NB4 (cell line): ENCODE results near the gene NRAP.

ENCODE experiments used
- DNase-seq: peaks from one replicate; pipeline ENCODE4 v3.0.0; 2010; ENCODE audit warnings: low read depth
- H3K4me3 ChIP-seq: one replicate; pipeline ENCODE4 v1.5.1; 2011; ENCODE audit warnings: mild to moderate bottlenecking, low read depth, low read length, moderate library complexity
- MYC ChIP-seq: IDR thresholded peaks from 2 replicates; pipeline ENCODE4 v1.6.1; 2011; ENCODE audit warnings: low read depth, low read length
- POLR2A ChIP-seq: IDR thresholded peaks from 2 replicates; pipeline ENCODE4 v1.6.1; 2011; ENCODE audit warnings: mild to moderate bottlenecking; ENCODE audit not compliant: insufficient read length; ENCODE audit errors: extremely low read depth
- TF ChIP-seq, protein P1 (sequence below): IDR thresholded peaks from one replicate; pipeline ENCODE4 v1.5.1; 2012; ENCODE audit warnings: low read depth, low read length
- TF ChIP-seq, protein P2 (sequence below): IDR thresholded peaks from 2 replicates; pipeline ENCODE4 v1.6.1; 2011; ENCODE audit warnings: low read depth, low read length

NRAP gene

DNA sequence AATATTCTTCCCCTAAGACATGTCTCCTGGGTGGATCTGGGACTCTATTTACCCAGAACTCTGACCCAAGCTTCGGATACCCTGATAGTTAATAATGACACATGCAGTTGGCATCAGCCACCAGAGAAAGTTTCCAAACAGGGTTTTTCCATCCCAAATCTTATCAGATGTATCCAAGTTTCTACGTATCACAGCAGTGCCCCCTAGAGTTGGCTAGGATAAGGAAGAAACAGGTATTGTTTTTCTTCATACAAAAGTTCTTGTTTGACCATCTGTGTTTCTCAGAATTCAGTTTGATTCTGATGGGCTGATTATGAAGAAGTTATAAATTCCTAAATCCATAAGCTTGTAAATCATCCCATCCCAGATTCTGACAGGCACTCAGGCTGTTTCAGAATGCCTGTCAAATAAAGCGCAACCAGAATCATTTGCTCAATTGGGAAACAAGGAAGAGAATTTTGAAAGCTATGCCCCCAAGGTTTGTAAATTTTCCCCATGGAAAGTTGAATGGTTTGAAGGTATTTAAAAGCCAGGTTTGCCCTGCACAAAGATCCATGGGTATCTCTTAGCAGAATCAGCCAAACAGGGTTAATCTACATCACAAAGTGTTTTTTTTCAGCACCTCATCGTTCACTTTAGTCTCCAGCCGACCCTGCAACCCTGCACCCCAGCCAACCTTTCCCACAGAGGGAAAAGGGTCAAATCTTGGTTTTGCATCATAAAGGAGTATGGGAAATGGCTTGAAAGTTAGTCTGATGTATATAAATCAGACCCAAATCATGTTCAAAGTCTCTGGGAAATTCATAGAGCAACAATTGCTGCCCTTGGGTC, 47.4 kb downstream of the NRAP start:
- peak; percentile 27 for DNase-seq
- no peak overlapping the region for H3K4me3 ChIP-seq
- no peak for TF ChIP-seq POLR2A
- TF ChIP-seq, protein P1, sequence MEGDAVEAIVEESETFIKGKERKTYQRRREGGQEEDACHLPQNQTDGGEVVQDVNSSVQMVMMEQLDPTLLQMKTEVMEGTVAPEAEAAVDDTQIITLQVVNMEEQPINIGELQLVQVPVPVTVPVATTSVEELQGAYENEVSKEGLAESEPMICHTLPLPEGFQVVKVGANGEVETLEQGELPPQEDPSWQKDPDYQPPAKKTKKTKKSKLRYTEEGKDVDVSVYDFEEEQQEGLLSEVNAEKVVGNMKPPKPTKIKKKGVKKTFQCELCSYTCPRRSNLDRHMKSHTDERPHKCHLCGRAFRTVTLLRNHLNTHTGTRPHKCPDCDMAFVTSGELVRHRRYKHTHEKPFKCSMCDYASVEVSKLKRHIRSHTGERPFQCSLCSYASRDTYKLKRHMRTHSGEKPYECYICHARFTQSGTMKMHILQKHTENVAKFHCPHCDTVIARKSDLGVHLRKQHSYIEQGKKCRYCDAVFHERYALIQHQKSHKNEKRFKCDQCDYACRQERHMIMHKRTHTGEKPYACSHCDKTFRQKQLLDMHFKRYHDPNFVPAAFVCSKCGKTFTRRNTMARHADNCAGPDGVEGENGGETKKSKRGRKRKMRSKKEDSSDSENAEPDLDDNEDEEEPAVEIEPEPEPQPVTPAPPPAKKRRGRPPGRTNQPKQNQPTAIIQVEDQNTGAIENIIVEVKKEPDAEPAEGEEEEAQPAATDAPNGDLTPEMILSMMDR = peak; percentile 65

DNA sequence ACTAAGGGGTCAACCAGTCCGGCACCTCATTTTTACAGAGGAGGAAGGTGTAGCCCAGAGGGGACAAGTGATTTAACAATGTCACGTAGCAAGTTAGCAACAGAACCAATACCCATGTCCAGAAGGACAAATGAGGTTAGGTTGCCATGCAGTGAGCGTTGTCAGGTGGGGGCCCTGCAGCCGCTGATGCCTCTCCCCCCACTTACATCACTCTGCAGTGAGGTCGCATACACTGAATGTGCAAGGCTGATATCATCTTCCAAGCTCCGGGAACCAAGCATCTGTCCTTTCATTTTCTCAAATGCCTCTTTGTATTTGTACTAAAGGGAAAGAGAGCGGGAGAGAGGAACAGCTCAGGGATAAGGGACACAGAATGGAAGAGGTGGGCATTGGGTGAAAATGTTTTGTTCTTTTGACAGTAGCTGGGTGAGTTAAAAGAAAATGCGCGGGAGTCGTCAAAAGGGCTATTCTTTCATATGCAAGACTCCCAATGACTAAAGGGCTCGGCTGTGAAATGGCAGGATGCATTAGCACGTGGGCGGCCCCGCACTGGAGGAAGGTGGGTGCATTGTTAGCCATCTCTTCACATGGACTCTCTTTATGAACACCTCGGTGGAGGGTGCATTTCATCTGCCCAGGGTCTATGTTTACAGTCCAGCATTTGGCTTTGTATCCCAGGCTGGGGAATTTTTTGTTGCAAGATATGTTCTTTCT, 49.7 kb downstream of the NRAP start:
- TF ChIP-seq, protein P2, sequence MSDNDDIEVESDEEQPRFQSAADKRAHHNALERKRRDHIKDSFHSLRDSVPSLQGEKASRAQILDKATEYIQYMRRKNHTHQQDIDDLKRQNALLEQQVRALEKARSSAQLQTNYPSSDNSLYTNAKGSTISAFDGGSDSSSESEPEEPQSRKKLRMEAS = no peak
- TF ChIP-seq POLR2A (no peak), MYC (no peak)
- TF ChIP-seq, protein P1 = no peak
- no peak overlapping the region for H3K4me3 ChIP-seq
- no peak for DNase-seq

DNA sequence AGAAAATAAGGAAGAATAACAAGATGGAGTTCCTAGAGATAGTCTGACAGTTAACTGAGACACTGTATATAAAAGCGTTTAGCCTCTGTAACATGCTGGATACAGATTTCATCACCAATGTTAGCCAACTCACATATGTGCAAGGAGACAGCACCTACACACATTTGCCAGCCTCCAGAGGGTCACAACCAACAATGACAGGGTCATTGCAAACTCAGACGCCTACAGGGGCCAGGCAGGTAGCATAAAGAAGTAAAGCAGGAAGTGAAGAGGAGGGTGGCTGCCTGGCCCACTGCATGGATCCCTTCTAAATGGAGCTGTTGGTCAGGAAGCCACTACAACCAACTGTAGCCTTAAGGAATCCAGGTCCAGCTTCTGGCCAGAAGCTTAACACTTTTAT, 50.4 kb downstream of the NRAP start:
- no peak overlapping the region for H3K4me3 ChIP-seq
- DNase-seq = no peak
- TF ChIP-seq POLR2A = no peak
- TF ChIP-seq, protein P2 = no peak
- TF ChIP-seq, protein P1 = no peak
- no peak for TF ChIP-seq MYC

DNA sequence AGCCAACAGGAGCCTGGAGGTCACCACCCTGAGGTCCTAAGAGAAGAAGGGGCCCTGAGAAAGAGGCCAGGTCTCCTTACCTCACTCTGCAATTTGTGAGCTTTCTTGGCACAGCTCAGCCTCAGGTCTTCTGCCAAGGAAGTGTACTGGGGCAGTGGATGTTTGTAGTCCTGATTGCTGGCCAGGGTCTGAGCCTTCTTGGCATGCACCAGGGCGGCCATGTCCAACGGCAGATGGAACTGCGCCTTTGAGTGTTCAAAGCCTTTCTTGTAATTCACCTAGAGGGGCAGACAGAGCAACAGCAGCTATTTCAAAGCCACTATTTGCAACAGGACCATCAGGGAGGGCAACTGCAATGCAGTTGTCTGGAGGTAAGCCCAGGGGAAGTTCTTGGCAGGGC, 51.7 kb downstream of the NRAP start:
- H3K4me3 ChIP-seq = no peak overlapping the region
- no peak for DNase-seq
- no peak for TF ChIP-seq MYC
- TF ChIP-seq, protein P2 = no peak
- TF ChIP-seq, protein P1 = no peak
- TF ChIP-seq POLR2A = no peak

DNA sequence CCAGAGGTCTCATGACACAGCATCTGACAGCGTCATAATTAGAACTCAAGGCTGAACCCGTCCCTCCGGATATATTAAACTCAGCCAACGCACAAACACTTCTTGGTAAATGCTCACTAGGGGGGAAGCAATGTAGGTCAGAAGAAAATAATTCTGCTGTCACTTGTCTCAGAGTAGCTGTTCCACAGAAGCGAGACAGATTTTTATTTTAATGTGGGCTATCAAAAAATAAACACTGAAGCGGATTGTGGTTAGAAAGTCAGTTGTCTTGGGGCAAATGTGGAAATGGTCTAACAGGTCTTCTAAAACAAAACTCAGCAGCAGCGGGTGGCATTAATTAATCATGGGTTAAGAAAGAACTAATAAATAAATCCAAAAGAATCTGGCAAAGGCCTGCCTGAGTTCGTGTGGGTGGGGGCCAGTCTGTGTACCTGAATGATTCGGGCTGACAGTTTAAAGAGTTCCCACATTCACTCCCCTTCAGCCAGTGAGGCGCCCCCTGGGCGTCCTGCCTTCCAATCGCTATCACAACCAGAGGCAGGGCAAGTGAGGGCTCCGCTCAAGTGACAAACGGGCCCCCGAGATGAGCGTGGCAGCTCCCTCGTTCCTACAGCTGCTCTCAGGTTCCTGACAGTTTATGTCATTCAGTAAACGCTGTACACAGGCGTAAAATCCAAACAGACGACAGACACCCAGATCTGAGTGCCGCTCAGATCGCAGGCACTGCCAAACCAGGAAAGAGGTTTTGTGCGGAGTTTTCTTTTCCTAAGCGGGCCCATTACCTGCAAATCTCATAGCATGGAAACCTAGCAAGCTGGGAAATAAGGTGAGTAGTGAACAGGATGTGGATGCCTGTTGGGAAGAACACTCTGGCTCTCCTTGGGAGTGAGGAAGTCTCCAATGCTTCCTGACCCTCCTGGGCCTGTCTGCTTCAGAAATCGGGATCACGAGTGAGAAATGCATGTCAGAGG, 52.9 kb downstream of the NRAP start:
- no peak for TF ChIP-seq MYC
- TF ChIP-seq, protein P2 = no peak
- no peak for TF ChIP-seq POLR2A
- TF ChIP-seq, protein P1 = no peak
- no peak for DNase-seq

More for the DNA sequence above, 52.9 kb downstream of the NRAP start:
- H3K4me3 ChIP-seq = no peak overlapping the region
